GM12891 (cell line): Measurements from ENCODE around the gene ALMS1.
A peak's percentile ranks its signal among the peaks of the same experiment; 100 is the strongest.
"Not testable (repeated sequence)": the region's sequence is repeated elsewhere in the genome, so short reads cannot be mapped to it uniquely, and the experiment has no call there.

Source experiments
- DNase-seq: peaks from one replicate; pipeline ENCODE4 v3.0.0; 2011; ENCODE audit warnings: low spot score; ENCODE audit not compliant: insufficient read length
- FAIRE-seq: peaks from 2 replicates; lab custom pipeline; 2011; peaks lifted over from hg19 to GRCh38; lab: Jason Lieb, UNC
- PAX5 ChIP-seq: IDR thresholded peaks from 2 replicates; pipeline ENCODE4 v1.6.1; 2011; ENCODE audit warnings: low read length, moderate library complexity, mild to moderate bottlenecking; ENCODE audit not compliant: insufficient read depth, severe bottlenecking
- POLR2A ChIP-seq: IDR thresholded peaks from 2 replicates; pipeline ENCODE4 v1.6.1; 2011; ENCODE audit warnings: low read depth, low read length, control low read depth
- POLR2AphosphoS5 ChIP-seq: IDR thresholded peaks from 2 replicates; pipeline ENCODE4 v1.6.1; 2011; ENCODE audit warnings: low read depth, low read length, control low read depth
- POU2F2 ChIP-seq: IDR thresholded peaks from 2 replicates; pipeline ENCODE4 v1.6.1; 2011; ENCODE audit warnings: low read depth, mild to moderate bottlenecking, control low read depth, low read length, moderate library complexity
- SPI1 ChIP-seq: IDR thresholded peaks from 2 replicates; pipeline ENCODE4 v1.6.1; 2011; ENCODE audit warnings: low read depth, low read length, control low read depth
- TAF1 ChIP-seq: IDR thresholded peaks from 2 replicates; pipeline ENCODE4 v1.6.1; 2011; ENCODE audit warnings: low read depth, low read length, control low read depth

Gene ALMS1

GRCh38 chr2:73489053-73489452, 103.4 kb downstream of the ALMS1 start:
- FAIRE-seq = peak; percentile 58
- TF ChIP-seq PAX5 = no peak
- no peak for TF ChIP-seq POLR2A
- no peak for TF ChIP-seq POU2F2
- no peak for TF ChIP-seq TAF1
- peak; percentile 55 for TF ChIP-seq SPI1
- DNase-seq = no peak

- DNase-seq (no peak), FAIRE-seq (no peak)
- TF ChIP-seq PAX5 = no peak
- TF ChIP-seq TAF1 = no peak
- TF ChIP-seq POU2F2 = no peak
- no peak for TF ChIP-seq POLR2A
- no peak for TF ChIP-seq POLR2AphosphoS5
- TF ChIP-seq SPI1 = no peak
Measured at GRCh38 chr2:73494031-73494430, 108.4 kb downstream of the ALMS1 start.

GRCh38 chr2:73503992-73504570, 118.4 kb downstream of the ALMS1 start:
- TF ChIP-seq POLR2A (no peak), SPI1 (no peak), POLR2AphosphoS5 (no peak), PAX5 (no peak), POU2F2 (no peak), TAF1 (no peak)
- FAIRE-seq (no peak), DNase-seq (no peak)

- DNase-seq, FAIRE-seq: not testable (repeated sequence)
Measured at GRCh38 chr2:73504850-73505249, 119.2 kb downstream of the ALMS1 start.

GRCh38 chr2:73510470-73510869, 124.8 kb downstream of the ALMS1 start:
- FAIRE-seq, DNase-seq: not testable (repeated sequence)

- DNase-seq = no peak
- FAIRE-seq = no peak
- TF ChIP-seq PAX5 (no peak), SPI1 (no peak), POLR2A (no peak), TAF1 (no peak), POU2F2 (no peak), POLR2AphosphoS5 (no peak)
Measured at GRCh38 chr2:73516033-73516432, 130.4 kb downstream of the ALMS1 start.

GRCh38 chr2:73528688-73529087, 143.1 kb downstream of the ALMS1 start:
- no peak for DNase-seq
- no peak for FAIRE-seq
- no peak for TF ChIP-seq PAX5
- TF ChIP-seq TAF1 = no peak
- TF ChIP-seq POLR2AphosphoS5 = no peak
- no peak for TF ChIP-seq POU2F2
- no peak for TF ChIP-seq POLR2A
- TF ChIP-seq SPI1 = no peak

GRCh38 chr2:73530773-73531172, 145.1 kb downstream of the ALMS1 start:
- FAIRE-seq, DNase-seq: not testable (repeated sequence)

- DNase-seq (no peak), FAIRE-seq (no peak)
- no peak for TF ChIP-seq POLR2AphosphoS5
- TF ChIP-seq TAF1 = no peak
- TF ChIP-seq POLR2A = no peak
- TF ChIP-seq POU2F2 = no peak
- TF ChIP-seq PAX5 = no peak
- no peak for TF ChIP-seq SPI1
Measured at GRCh38 chr2:73532381-73532780, 146.7 kb downstream of the ALMS1 start.

GRCh38 chr2:73536133-73536840, 150.7 kb downstream of the ALMS1 start:
- no peak for TF ChIP-seq POLR2AphosphoS5
- TF ChIP-seq SPI1 = no peak
- no peak for TF ChIP-seq POU2F2
- TF ChIP-seq POLR2A = no peak
- TF ChIP-seq PAX5 = no peak
- no peak for TF ChIP-seq TAF1
- FAIRE-seq = no peak
- DNase-seq = no peak

- FAIRE-seq, DNase-seq: not testable (repeated sequence)
Measured at GRCh38 chr2:73560875-73561274, 175.2 kb downstream of the ALMS1 start.
